Brain microvascular endothelial cell (primary cell): ENCODE measurements around the gene VASN.

ENCODE experiments used
- DNase-seq: peaks from one replicate; pipeline ENCODE4 v3.0.0-alpha.2; 2020
- H3K27ac ChIP-seq: fragments of 250-450 bp; sonication (Bioruptor Pico); 2 replicates; pipeline ENCODE4 v1.5.1; 2020; ENCODE audit warnings: mild to moderate bottlenecking, moderate library complexity
- H3K27me3 ChIP-seq: fragments of 250-450 bp; sonication (Bioruptor Pico); replicated peaks from 2 replicates; pipeline ENCODE4 v1.5.1; 2020; ENCODE audit warnings: mild to moderate bottlenecking
- H3K36me3 ChIP-seq: fragments of 250-450 bp; sonication (Bioruptor Pico); replicated peaks from 2 replicates; pipeline ENCODE4 v1.5.1; 2020; ENCODE audit warnings: mild to moderate bottlenecking
- H3K4me3 ChIP-seq: 2 replicates; pipeline ENCODE4 v1.5.1; 2011; ENCODE audit warnings: low read depth, mild to moderate bottlenecking, control low read depth, low read length, moderate library complexity
- in situ Hi-C: cut with HindIII; loops from 2 replicates; pipeline ENCODE4 v1.10.0; 2017; ENCODE audit warnings: low sequenced_read_pairs, low pct_ligation_motif_present
- TF ChIP-seq, protein P1 (sequence below): IDR thresholded peaks from 2 replicates; pipeline ENCODE4 v1.5.1; 2011; ENCODE audit warnings: low read depth, mild to moderate bottlenecking, moderate library complexity, low read length, control low read depth, inconsistent platforms; ENCODE audit errors: missing control alignments

VASN gene

GRCh38 chr16:4383591-4384444 lies 12.2 kb downstream of the VASN start:
- H3K4me3 ChIP-seq, result no peak overlapping the region
- TF ChIP-seq, protein P1, sequence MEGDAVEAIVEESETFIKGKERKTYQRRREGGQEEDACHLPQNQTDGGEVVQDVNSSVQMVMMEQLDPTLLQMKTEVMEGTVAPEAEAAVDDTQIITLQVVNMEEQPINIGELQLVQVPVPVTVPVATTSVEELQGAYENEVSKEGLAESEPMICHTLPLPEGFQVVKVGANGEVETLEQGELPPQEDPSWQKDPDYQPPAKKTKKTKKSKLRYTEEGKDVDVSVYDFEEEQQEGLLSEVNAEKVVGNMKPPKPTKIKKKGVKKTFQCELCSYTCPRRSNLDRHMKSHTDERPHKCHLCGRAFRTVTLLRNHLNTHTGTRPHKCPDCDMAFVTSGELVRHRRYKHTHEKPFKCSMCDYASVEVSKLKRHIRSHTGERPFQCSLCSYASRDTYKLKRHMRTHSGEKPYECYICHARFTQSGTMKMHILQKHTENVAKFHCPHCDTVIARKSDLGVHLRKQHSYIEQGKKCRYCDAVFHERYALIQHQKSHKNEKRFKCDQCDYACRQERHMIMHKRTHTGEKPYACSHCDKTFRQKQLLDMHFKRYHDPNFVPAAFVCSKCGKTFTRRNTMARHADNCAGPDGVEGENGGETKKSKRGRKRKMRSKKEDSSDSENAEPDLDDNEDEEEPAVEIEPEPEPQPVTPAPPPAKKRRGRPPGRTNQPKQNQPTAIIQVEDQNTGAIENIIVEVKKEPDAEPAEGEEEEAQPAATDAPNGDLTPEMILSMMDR, result no peak
- H3K27ac ChIP-seq, result no peak overlapping the region
- H3K27me3 ChIP-seq, result no peaks in the 10 kb centered on the region
- in situ Hi-C loops, result no loop called here
- H3K36me3 ChIP-seq, result peaks cover 21% of the 10 kb centered on the region
- no peak for DNase-seq

DNA sequence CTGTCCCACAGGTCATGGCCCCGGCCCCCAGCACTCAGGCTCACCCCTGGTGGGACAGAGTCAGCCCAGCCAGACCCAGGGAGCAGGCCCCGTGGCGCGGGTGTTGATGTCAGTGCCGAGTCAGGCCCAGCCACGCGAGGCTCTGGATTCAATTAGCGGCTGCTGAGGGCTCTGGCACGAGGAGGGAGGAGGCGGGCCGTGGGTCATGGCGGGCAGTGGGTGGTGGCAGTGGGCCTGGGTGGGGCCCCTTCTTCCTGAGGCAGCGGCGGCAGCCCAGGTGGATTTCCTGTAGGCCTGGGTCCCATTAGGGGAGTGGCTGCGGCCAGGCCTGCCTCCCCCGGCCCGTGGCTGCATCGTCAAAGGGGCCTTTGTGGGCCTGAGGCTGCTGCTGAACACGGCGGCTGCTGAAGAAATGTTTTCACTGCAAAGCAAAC lies 12.9 kb downstream of the VASN start:
- TF ChIP-seq, protein P1, result no peak
- in situ Hi-C loops, result no loop called here
- no peak for DNase-seq
- H3K4me3 ChIP-seq, result no peak overlapping the region
- H3K36me3 ChIP-seq, result peaks cover 21% of the 10 kb centered on the region
- H3K27ac ChIP-seq, result no peak overlapping the region
- H3K27me3 ChIP-seq, result no peaks in the 10 kb centered on the region

- in situ Hi-C loops, result no loop called here
- no peak for DNase-seq
- H3K27ac ChIP-seq, result no peak overlapping the region
- H3K27me3 ChIP-seq, result no peaks in the 10 kb centered on the region
- H3K4me3 ChIP-seq, result no peak overlapping the region
- H3K36me3 ChIP-seq, result peaks cover 21% of the 10 kb centered on the region
- TF ChIP-seq, protein P1, result no peak
These were observed 13.6 kb downstream of the VASN start for GRCh38 chr16:4385066-4385788.

DNA sequence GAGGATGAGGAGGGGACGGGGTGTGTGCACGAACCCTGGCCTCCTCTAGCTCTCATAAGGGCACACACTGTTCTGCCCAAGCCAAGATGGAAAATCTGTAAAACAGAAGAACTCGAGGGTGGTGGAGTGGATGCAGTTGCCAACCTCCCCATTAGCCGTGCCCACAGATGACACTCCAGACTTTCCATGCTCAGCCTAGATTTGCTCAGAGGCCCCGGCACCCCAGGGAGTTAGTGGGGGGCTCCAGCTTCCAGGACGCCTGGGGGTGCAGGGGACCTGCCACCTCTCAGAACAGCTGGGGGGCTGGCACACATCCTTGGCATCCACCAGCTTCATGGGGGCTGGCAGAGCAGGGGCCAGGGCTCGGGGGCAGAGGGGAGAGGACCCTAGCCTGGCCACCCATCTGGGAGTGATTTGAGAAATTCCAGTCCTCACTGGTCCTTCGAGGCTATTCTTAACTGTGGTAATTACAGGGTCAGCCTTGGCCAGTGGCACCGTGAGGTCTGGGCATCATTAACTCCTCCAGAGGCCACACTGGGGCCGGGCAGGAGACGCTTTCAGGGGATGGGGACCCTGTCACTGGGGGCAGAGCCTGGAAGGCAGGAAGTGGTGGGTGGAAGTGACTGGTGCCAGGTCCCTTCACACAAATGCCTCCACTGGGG lies 14.3 kb downstream of the VASN start:
- DNase-seq, result no peak
- H3K36me3 ChIP-seq, result peaks cover 20% of the 10 kb centered on the region
- no peaks in the 10 kb centered on the region for H3K27me3 ChIP-seq
- TF ChIP-seq, protein P1, result no peak
- H3K27ac ChIP-seq, result no peak overlapping the region
- in situ Hi-C loops, result no loop called here
- H3K4me3 ChIP-seq, result no peak overlapping the region

- in situ Hi-C loops, result no loop called here
- Histone ChIP-seq H3K27me3 (no peaks in the 10 kb centered on the region), H3K4me3 (no peak overlapping the region), H3K27ac (no peak overlapping the region), H3K36me3 (peaks cover 15% of the 10 kb centered on the region)
- TF ChIP-seq, protein P1, result no peak
- no peak for DNase-seq
These were observed 14.8 kb downstream of the VASN start for GRCh38 chr16:4386451-4386805.
